ENCODE data around the gene HIGD1A. TPM values are rescaled to one million over a fixed set of nuclear protein-coding genes. Genes with fewer than 3 reads are reported as not detected.
A peak's percentile ranks its signal among the peaks of the same experiment; 100 is the strongest.

The HIGD1A gene
- total RNA-seq, 2 experiments from 2014 or later = 60.4 to 75.8 TPM

- Histone ChIP-seq H3K79me2 (ENCODE audit: insufficient read depth, low read depth, low read length) (no peaks in the 10 kb centered on the region), H3K27ac (ENCODE audit: low read depth, low read length, poor library complexity, severe bottlenecking) (no peak overlapping the region), H4K20me1 (ENCODE audit: insufficient read depth, low read length) (no peaks in the 10 kb centered on the region), H3K4me1 (ENCODE audit: insufficient read depth, low read length, poor library complexity, severe bottlenecking) (no peaks in the 10 kb centered on the region), H3K36me3 (ENCODE audit: insufficient read depth, low read length) (no peaks in the 10 kb centered on the region), H3K4me2 (ENCODE audit: low read length) (no peak overlapping the region), H3K4me3 (ENCODE audit: low read depth, low read length, poor library complexity, severe bottlenecking) (no peak overlapping the region), H3K9me2 (ENCODE audit: insufficient read depth, low read length) (no peaks in the 10 kb centered on the region), H3K9me3 (ENCODE audit: low read length) (no peaks in the 10 kb centered on the region), H2AFZ (ENCODE audit: low read length) (no peak overlapping the region)
- intact Hi-C loops (cut with micrococcal nuclease; ENCODE audit: unreplicated experiment) = no loop called here
- TF ChIP-seq EZH2phosphoT487 (IDR thresholded peaks at IDR 0.05; ENCODE audit: borderline replicate concordance, low read depth, low read length) (no peak), CTCF (conservative IDR thresholded peaks at IDR 0.05; ENCODE audit: low read length) (no peak)
- ChIA-PET CTCF (ENCODE audit: unreplicated experiment) (no interaction called here), POLR2A (no interaction called here)
- DNase-seq (ENCODE audit: low spot score) = no peak
- BruUV-seq (replicated peaks) = no TSS peak
These were observed 34.3 kb upstream of the HIGD1A start for GRCh38 chr3:42838571-42838970.

GRCh38 chr3:42836150-42837123 lies 32.1 kb upstream of the HIGD1A start:
- Histone ChIP-seq H3K4me1 (ENCODE audit: insufficient read depth, low read length, poor library complexity, severe bottlenecking) (no peaks in the 10 kb centered on the region), H3K4me2 (ENCODE audit: low read length) (no peak overlapping the region), H4K20me1 (ENCODE audit: insufficient read depth, low read length) (no peaks in the 10 kb centered on the region), H3K27ac (ENCODE audit: low read depth, low read length, poor library complexity, severe bottlenecking) (no peak overlapping the region), H3K4me3 (ENCODE audit: low read depth, low read length, poor library complexity, severe bottlenecking) (no peak overlapping the region), H3K9me2 (ENCODE audit: insufficient read depth, low read length) (no peaks in the 10 kb centered on the region), H3K9me3 (ENCODE audit: low read length) (no peaks in the 10 kb centered on the region), H3K36me3 (ENCODE audit: insufficient read depth, low read length) (no peaks in the 10 kb centered on the region), H3K79me2 (ENCODE audit: insufficient read depth, low read depth, low read length) (no peaks in the 10 kb centered on the region), H2AFZ (ENCODE audit: low read length) (no peak overlapping the region)
- no TSS peak for BruUV-seq (replicated peaks)
- ChIA-PET POLR2A (no interaction called here), CTCF (ENCODE audit: unreplicated experiment) (no interaction called here)
- intact Hi-C loops (cut with micrococcal nuclease; ENCODE audit: unreplicated experiment) = no loop called here
- no peak for DNase-seq (ENCODE audit: low spot score)
- TF ChIP-seq CTCF (conservative IDR thresholded peaks at IDR 0.05; ENCODE audit: low read length) (no peak), EZH2phosphoT487 (IDR thresholded peaks at IDR 0.05; ENCODE audit: borderline replicate concordance, low read depth, low read length) (no peak)

GRCh38 chr3:42831321-42831713 lies 27.0 kb upstream of the HIGD1A start:
- Histone ChIP-seq H3K4me1 (ENCODE audit: insufficient read depth, low read length, poor library complexity, severe bottlenecking) (no peaks in the 10 kb centered on the region), H3K79me2 (ENCODE audit: insufficient read depth, low read depth, low read length) (no peaks in the 10 kb centered on the region), H2AFZ (ENCODE audit: low read length) (no peak overlapping the region), H3K4me2 (ENCODE audit: low read length) (no peak overlapping the region), H3K9me3 (ENCODE audit: low read length) (no peaks in the 10 kb centered on the region), H3K27ac (ENCODE audit: low read depth, low read length, poor library complexity, severe bottlenecking) (no peak overlapping the region), H3K4me3 (ENCODE audit: low read depth, low read length, poor library complexity, severe bottlenecking) (no peak overlapping the region), H4K20me1 (ENCODE audit: insufficient read depth, low read length) (no peaks in the 10 kb centered on the region), H3K9me2 (ENCODE audit: insufficient read depth, low read length) (no peaks in the 10 kb centered on the region), H3K36me3 (ENCODE audit: insufficient read depth, low read length) (no peaks in the 10 kb centered on the region)
- intact Hi-C loops (cut with micrococcal nuclease; ENCODE audit: unreplicated experiment) = loop anchor here (1.0 to 2.0 kb wide), 2 partner anchors 50 to 51 kb away; no protein-coding TSS in a partner anchor
- TF ChIP-seq EZH2phosphoT487 (IDR thresholded peaks at IDR 0.05; ENCODE audit: borderline replicate concordance, low read depth, low read length) = no peak
- peak; percentile 89 for TF ChIP-seq CTCF (conservative IDR thresholded peaks at IDR 0.05; ENCODE audit: low read length)
- POLR2A ChIA-PET = interaction anchor here (0.7 to 1.4 kb wide), 2 partner anchors 50 to 52 kb away, joined by 3 read pairs; no protein-coding TSS in a partner anchor
- no TSS peak for BruUV-seq (replicated peaks)
- CTCF ChIA-PET (ENCODE audit: unreplicated experiment) = interaction anchor here (1.2 kb wide), 1 partner anchor 50 kb away, joined by 10 read pairs; no protein-coding TSS in a partner anchor
- peak; percentile 74 for DNase-seq (ENCODE audit: low spot score)

Measured in OCI-LY7 (cell line).